CD4-positive, alpha-beta T cell treated with Interleukin-21 for 1 hour (primary cell): Measurements from ENCODE around the gene INTS7.
"Not testable (repeated sequence)": the region's sequence is repeated elsewhere in the genome, so short reads cannot be mapped to it uniquely, and the experiment has no call there.

Source experiments
- DNase-seq: peaks from one replicate; pipeline ENCODE4 v3.0.0-alpha.2; 2020

Gene INTS7

GRCh38 chr1:211932231-211932932 is 103.0 kb downstream of the INTS7 start:
- DNase-seq, result no peak

DNA sequence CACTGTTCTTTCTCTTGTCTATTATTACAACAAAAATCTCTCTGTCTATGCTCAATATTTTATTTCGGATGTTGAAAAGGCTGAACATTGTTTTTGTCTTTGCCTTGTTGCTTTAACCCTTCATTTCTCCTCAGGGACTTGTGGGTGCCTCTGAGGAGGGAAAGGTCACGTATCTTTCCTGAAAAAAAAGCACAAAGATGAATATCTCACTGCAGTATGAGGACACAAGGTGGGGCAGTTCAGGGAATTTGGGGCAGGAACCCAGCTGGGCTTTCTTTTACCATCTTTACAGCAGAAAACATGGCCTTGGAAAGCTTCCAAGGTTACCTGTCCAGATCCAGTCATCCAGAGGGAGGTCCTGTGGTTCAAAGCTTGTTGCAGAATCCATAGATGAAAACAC is 105.7 kb downstream of the INTS7 start:
- DNase-seq, result no peak

DNA sequence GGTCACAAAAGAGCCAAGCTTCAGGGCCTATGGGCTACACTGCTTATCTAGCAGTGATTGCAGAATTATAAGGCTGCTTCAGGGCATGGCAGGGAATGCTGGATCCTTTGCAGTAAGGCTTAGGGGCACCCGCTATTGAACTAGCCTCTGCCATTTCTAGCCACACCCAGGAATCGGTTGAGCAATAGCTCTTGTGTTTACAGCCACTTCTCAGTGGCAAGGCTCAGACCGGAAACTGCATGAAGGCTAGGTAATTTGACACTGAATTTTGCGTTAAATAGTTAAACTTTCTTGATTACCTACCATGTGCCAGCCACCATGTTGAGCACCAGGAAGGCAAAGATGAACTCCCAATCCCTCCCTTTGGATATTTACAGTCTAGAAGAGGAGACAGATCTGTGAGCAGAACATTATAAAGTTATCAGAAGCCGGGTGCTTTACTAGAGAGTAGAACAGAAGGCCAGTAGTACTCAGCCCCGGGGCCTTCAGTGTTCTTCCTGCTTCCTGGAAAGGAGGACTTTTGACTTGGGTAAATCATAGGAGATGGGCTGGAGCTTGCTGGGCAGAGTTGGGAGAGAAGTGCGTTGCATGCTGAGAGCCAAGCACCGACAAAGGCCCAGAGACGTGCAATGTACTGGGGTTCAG is 106.2 kb downstream of the INTS7 start:
- DNase-seq, result no peak

DNA sequence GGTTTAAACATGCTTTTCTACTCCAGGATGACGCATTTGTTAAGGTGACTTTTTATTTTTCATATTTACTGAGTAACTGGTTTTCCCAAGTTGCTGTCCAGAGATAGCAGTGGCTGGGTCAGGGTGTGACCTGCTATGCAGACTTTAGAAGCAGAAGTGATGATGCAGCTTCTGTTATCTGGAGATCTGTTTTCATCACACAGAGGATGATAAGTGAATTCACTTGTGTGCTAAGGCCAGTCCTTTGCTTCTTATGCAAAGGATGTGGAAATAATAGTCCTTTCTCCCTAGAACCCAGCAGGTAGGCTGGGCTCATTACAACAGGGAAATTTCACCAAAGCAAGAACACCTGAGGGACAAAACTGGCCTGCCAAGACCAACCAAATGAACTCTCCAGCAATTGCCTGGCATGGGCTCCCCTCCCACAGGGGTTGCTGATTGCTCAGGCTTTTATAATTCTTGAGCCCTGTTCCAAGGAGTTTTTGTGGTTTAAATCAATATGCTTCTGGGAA is 107.0 kb downstream of the INTS7 start:
- DNase-seq, result no peak

- no peak for DNase-seq
Measured at GRCh38 chr1:211925016-211925415, 110.3 kb downstream of the INTS7 start.

GRCh38 chr1:211924256-211924655 is 111.1 kb downstream of the INTS7 start:
- no peak for DNase-seq

DNA sequence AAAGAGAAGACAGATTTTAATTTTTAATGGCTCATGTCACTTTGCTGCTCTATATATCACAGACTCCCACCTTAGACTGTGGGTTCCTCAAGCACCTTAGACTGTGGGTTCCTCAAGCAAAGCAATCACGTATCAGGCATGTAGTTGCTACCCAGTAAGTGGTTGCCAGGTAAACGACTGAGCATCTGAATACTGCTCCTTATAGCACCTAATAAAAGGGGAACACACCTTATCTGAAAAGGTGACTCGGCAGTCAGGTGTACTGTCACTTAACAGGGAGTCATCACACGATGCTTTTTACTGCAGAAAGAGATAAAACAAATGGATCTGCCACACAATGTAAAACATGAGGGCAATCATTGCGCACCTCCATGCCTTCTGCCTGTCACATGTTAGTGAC is 112.3 kb downstream of the INTS7 start:
- no peak for DNase-seq

GRCh38 chr1:211921579-211922095 is 113.7 kb downstream of the INTS7 start:
- no peak for DNase-seq

- no peak for DNase-seq
Measured at GRCh38 chr1:211920602-211921226, 114.6 kb downstream of the INTS7 start.

DNA sequence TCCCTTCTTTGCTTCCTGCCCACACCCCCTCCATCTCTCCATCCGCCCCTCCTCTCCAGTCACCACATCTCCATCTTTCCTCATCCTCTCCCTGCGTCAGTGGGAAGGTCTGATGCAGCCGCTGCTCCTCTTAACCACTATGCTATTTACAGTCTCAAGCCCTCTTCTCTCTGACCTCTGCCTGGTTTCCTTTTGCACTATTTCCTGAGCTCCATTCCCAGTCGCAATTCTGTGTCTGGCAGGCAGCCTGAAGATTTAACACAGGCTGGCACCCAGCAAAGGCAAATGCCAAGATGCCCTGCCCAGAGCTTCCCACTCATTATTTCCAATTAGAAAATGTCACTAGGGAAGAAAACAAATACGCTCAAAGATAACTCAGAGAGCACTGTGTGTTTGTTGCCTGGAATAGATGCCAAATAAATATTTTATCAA is 115.2 kb downstream of the INTS7 start:
- DNase-seq, result no peak

DNA sequence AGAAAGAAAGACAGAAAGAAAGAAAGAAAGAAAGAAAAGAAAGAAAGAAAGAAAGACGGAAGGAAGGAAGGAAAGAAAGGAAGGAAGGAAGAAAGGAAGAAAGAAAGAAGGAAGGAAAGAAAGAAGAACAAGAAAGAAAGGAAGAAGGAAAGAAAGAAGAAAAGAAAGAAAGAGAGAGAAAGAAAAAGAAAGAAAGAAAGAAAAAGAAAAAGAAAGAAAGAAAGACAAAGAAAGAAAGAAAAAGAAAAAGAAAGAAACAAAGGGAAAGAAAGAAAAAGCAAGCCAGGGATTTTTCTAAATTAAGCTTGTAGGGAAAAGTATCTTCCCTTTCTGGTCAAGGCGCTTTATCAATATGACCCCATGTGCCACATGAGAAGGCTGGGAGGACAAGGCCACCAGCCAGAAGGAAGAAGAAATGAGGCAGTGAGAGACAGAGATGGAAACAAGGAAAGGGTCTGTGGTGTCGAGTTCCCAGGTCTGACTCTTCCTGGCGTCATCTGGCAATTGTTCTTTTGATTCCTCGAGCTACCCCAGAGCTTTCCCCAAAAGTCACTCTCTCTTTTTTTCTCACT is 116.4 kb downstream of the INTS7 start:
- no peak for DNase-seq

DNA sequence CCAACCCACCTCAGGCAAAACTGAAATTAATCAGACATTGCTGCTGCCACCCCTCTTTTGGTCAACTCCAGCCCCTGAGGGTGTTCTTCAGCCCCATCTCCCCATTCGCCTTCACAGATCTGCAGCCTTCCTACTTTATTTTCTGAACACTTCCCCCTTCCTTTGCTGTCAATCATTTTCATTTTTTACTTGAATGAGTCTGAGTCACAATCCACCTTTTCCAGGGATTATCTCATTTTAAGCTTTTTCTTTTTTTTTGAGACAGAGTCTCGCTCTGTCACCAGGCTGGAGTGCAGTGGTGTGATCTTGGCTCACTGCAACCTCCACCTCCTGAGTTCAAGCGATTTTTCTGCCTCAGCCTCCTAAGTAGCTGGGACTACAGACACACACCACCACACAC is 118.9 kb downstream of the INTS7 start:
- DNase-seq, result not testable (repeated sequence)

DNA sequence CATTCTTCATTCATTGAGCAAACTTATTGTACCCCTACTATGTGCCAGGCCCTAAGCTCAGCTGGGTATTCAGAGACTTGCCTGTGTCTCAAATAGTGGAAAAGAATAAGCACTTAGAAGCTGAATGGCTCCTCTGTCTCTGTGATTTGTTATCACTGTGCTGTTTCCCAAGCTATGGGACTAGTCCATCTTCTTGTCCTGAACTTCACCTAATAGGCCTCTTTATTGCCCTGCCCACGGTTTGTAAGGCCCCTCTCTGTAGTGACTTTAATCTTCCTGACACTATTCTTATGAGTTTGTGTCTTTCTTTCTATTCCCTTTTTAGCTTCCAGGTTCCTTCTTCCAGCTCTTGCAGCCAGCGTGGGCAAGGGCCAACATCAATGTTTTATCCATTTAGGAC is 119.4 kb downstream of the INTS7 start:
- DNase-seq, result no peak

GRCh38 chr1:211912844-211913432 is 122.4 kb downstream of the INTS7 start:
- no peak for DNase-seq

GRCh38 chr1:211912038-211912437 is 123.3 kb downstream of the INTS7 start:
- no peak for DNase-seq

DNA sequence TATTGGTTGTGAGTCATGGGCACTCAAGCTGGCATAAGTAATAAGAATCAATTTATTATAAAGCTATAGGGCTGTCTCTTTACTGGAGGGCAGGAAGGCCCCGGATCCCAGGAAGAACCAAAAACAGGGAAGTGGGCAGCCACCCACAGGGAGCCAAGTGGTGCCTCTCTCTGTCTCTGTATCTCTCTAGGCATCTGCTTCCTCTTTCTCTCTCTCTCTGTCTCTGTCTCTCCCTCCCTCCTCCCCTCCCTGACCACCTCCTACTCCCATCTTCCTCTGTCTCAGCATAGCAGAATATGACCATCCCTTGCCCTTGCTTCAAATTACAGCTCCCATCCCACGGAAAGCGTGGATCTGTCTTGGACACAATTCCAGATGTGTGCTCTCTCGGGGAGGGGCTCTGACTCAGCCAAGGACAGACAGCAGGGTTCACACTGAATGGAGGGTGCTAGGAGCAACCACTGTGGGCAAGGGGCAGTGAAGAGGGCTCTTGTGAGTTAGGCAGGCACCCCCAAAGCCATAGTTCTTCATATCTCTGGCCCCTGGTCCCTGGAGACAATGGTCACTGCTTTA is 124.4 kb downstream of the INTS7 start:
- no peak for DNase-seq

GRCh38 chr1:211910113-211910884 is 125.1 kb downstream of the INTS7 start:
- DNase-seq, result no peak

DNA sequence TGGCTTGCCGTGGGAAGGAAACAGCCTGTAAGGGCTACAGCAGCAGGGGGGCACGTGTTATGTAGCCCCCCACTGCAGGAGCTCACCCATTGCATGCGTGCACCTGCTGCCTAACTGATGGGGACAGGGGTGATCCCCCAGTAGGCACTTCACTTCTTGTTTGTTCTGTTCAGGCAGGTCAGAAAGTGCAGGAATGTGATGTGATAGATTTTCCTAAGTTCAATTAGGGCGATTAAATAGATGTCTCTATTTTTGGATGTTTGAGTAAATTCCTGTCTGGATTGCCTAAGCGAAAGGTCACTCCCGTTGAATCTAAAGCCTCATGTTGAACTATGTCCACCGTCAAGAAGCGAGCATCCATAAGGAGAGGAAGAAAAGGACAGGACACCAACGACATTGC is 126.0 kb downstream of the INTS7 start:
- DNase-seq, result no peak

- DNase-seq, result no peak
Measured at GRCh38 chr1:211908951-211909350, 126.4 kb downstream of the INTS7 start.

DNA sequence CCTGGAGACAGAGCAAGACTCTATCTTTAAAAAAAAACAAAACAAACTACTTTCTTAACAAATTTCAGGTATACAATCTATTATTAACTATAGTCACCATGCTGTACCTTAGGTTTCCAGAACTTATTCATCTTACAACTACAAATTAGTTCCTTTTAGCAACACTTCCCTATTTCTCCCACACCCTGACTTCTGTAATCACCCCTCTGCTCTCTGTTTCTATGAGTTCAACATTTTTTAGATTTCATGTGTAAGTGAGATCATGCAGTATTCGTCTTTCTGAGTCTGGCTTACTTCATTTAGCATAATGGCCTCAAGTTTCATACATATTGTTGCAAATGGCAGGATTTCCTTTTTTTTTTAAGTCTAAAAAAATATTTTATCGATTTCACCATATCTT is 126.9 kb downstream of the INTS7 start:
- no peak for DNase-seq

DNA sequence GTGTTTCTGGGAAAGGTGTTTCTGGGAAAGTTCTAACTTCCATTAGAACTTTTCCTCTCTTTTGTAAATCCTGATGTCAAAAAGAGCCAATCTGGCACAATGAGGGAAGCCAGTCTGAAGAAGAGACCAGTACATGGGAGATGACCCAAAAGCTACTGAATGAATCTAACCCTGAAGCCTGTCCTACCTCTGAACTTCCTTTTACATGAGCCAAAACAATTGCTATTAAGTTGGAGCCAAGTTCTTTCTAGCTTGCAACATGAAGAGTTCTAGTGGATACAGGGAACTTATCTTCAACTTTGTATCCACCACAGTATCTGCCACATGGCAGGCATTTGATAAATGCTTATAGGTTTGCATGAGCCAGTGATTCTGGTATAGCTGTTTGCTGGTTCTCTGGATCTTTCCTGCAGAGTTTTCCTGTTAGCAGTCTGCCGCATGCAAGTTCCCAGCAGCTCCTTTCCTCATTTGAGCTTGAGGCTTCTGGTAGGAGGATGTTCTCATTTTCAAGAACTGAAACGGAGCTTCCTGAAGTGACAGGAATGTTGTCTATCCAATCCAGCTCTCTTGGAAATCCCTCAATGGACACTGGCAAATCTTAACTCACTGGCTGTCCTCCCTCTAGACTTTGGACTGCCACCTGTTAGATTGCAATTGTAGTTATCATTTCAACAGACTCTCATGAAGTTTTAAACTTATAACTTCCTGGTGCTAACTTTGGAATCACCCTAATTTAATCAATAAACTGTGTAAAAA is 131.7 kb downstream of the INTS7 start:
- DNase-seq, result no peak
